Karpas-422 (cell line): ENCODE results near the gene CPT2. TPM values are rescaled to one million over a fixed set of nuclear protein-coding genes. Genes with fewer than 3 reads are reported as not detected.
A peak's percentile ranks its signal among the peaks of the same experiment; 100 is the strongest.

Experiments
- DNase-seq: peaks from one replicate; pipeline ENCODE4 v3.0.0-alpha.2; 2015
- H2AFZ ChIP-seq: fragments of 200-600 bp; sonication (generic); 2 replicates; pipeline ENCODE4 v1.6.1; 2014; ENCODE audit warnings: antibody characterized with exemption, low read length, mixed read lengths
- H3K27ac ChIP-seq: fragments of 200-600 bp; sonication (generic); 2 replicates; pipeline ENCODE4 v1.5.1; 2014; ENCODE audit warnings: mild to moderate bottlenecking, low read length, moderate library complexity
- H3K27me3 ChIP-seq: fragments of 200-600 bp; sonication (generic); 2 replicates; pipeline ENCODE4 v1.6.1; 2014; ENCODE audit warnings: low read length, mixed read lengths
- H3K36me3 ChIP-seq: fragments of 200-600 bp; sonication (generic); 2 replicates; pipeline ENCODE4 v1.6.1; 2014; ENCODE audit warnings: low read length, mixed read lengths; ENCODE audit not compliant: insufficient read depth
- H3K4me1 ChIP-seq: fragments of 200-600 bp; sonication (generic); 2 replicates; pipeline ENCODE4 v1.6.1; 2014; ENCODE audit warnings: mild to moderate bottlenecking, low read length, mixed read lengths
- H3K4me2 ChIP-seq: fragments of 200-600 bp; sonication (generic); 2 replicates; pipeline ENCODE4 v1.6.1; 2014; ENCODE audit warnings: low read length, low read depth, mild to moderate bottlenecking; ENCODE audit not compliant: poor library complexity, severe bottlenecking
- H3K4me3 ChIP-seq: fragments of 200-600 bp; sonication (generic); 2 replicates; pipeline ENCODE4 v1.5.1; 2014; ENCODE audit warnings: mild to moderate bottlenecking, antibody characterized with exemption, low read length, mixed read lengths
- H3K79me2 ChIP-seq: fragments of 200-600 bp; sonication (generic); 2 replicates; pipeline ENCODE4 v1.6.1; 2014; ENCODE audit warnings: mild to moderate bottlenecking, low read length, mixed read lengths
- H3K9ac ChIP-seq: fragments of 200-600 bp; sonication (generic); 2 replicates; pipeline ENCODE4 v1.6.0; 2014; ENCODE audit warnings: low read length
- H3K9me2 ChIP-seq: fragments of 200-600 bp; sonication (generic), shearing (Covaris generic); replicated peaks from 2 replicates; pipeline ENCODE4 v1.6.0; 2014; ENCODE audit warnings: mild to moderate bottlenecking, low read length, moderate library complexity; ENCODE audit not compliant: insufficient read depth
- H3K9me3 ChIP-seq: fragments of 300-700, 200-600 bp; sonication (generic); 2 replicates; pipeline ENCODE4 v1.6.1; 2014; ENCODE audit warnings: low read length, mixed read lengths
- H4K20me1 ChIP-seq: fragments of 200-600 bp; sonication (generic); 2 replicates; pipeline ENCODE4 v1.6.1; 2014; ENCODE audit warnings: mild to moderate bottlenecking, antibody characterized with exemption, low read length, low read depth; ENCODE audit not compliant: insufficient read depth
- total RNA-seq: library from RNA; depleted of rRNA; stranded (reverse); fragments of >200 nt; shearing (Covaris generic); gene quantifications from 2 replicates; pipeline ENCODE4 v1.2.3, GENCODE V29; 2014; ENCODE audit warnings: low replicate concordance; rRNA removed

CPT2 gene
- total RNA-seq, result 32.3 and 37.3 TPM in 2 replicates

GRCh38 chr1:53196485-53197290, at the start of gene CPT2:
Gene CPT2 (plus strand): TSS chr1:53196824. CDS start chr1:53196944, 120 bp downstream.
- Histone ChIP-seq H3K36me3 (peaks cover 11% of the 10 kb centered on the region; the same call in 1 of the 2 replicates), H2AFZ (peak within 1 kb of the TSS; percentile 78; the same call in 1 of the 2 replicates), H4K20me1 (no peaks in the 10 kb centered on the region; the same call in 1 of the 2 replicates), H3K27ac (peak within 1 kb of the TSS; percentile 67), H3K4me1 (peaks cover 29% of the 10 kb centered on the region), H3K4me2 (peak within 1 kb of the TSS; percentile 97), H3K27me3 (no peaks in the 10 kb centered on the region), H3K9me3 (no peaks in the 10 kb centered on the region), H3K79me2 (peaks cover 34% of the 10 kb centered on the region), H3K9ac (peak within 1 kb of the TSS; percentile 98), H3K9me2 (no peaks in the 10 kb centered on the region), H3K4me3 (peak within 1 kb of the TSS; percentile 95)
- DNase-seq, result peak; percentile 97

GRCh38 chr1:53147174-53147573, 49.5 kb upstream of the CPT2 start:
- Histone ChIP-seq H3K9me3 (no peaks in the 10 kb centered on the region), H3K79me2 (no peaks in the 10 kb centered on the region), H3K9ac (no peak overlapping the region), H3K4me2 (no peak overlapping the region), H3K27ac (no peak overlapping the region), H3K9me2 (no peaks in the 10 kb centered on the region), H3K36me3 (no peaks in the 10 kb centered on the region), H3K4me3 (no peak overlapping the region), H3K27me3 (no peaks in the 10 kb centered on the region), H4K20me1 (no peaks in the 10 kb centered on the region), H2AFZ (no peak overlapping the region), H3K4me1 (peaks cover 4% of the 10 kb centered on the region; the same call in 1 of the 2 replicates)
- no peak for DNase-seq

DNA sequence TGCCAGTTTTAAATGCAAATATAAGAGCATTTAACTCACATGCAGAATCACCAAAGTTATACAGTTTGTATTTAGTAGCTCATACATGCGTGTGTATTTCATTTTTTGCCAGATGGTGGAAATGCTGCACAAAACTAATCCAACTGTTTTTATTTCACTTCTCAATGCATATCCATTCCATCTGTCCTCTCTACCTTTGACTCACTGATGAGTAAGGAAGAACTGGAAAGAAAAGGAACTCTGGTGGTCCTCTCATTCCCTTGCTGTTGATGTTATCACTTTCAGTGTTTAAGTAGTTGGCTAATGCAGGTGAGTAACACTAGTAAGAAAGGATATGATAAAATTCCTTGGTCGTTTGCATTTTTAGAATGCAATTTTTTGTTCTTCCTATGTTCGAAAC, 48.5 kb upstream of the CPT2 start:
- no peaks in the 10 kb centered on the region for H3K27me3 ChIP-seq
- DNase-seq, result no peak
- peaks cover 4% of the 10 kb centered on the region; the same call in 1 of the 2 replicates for H3K4me1 ChIP-seq
- H3K4me3 ChIP-seq, result no peak overlapping the region
- no peaks in the 10 kb centered on the region for H3K36me3 ChIP-seq
- no peak overlapping the region for H3K9ac ChIP-seq
- no peaks in the 10 kb centered on the region for H4K20me1 ChIP-seq
- no peak overlapping the region for H3K27ac ChIP-seq
- H2AFZ ChIP-seq, result no peak overlapping the region
- H3K79me2 ChIP-seq, result no peaks in the 10 kb centered on the region
- no peak overlapping the region for H3K4me2 ChIP-seq
- H3K9me2 ChIP-seq, result no peaks in the 10 kb centered on the region
- H3K9me3 ChIP-seq, result no peaks in the 10 kb centered on the region

DNA sequence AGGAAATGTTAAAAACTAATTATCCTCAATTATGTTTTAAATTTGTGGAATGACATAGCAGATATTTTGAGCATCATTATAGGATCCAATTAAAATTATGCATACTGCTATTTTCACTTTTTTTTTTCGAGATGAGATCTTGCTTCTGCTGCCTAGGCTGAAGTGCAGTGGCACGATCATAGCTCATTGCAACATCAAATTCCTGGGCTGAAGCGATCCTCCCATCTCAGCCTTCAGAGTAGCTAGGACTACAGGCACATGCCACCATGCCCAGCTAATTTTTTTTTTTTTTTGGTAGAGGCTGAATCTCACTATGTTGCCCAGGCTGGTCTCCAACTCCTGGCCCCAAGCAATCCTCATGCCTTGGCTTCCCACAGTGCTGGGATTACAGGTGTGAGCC, 42.9 kb upstream of the CPT2 start:
- Histone ChIP-seq H3K4me1 (no peaks in the 10 kb centered on the region), H3K9ac (no peak overlapping the region), H3K36me3 (no peaks in the 10 kb centered on the region), H3K9me3 (no peaks in the 10 kb centered on the region), H2AFZ (no peak overlapping the region), H3K9me2 (no peaks in the 10 kb centered on the region), H3K4me3 (no peak overlapping the region), H3K27me3 (no peaks in the 10 kb centered on the region), H3K27ac (no peak overlapping the region), H3K79me2 (no peaks in the 10 kb centered on the region), H3K4me2 (no peak overlapping the region), H4K20me1 (no peaks in the 10 kb centered on the region)
- DNase-seq, result no peak

GRCh38 chr1:53154859-53155438, 41.7 kb upstream of the CPT2 start:
- Histone ChIP-seq H3K4me1 (no peaks in the 10 kb centered on the region), H3K79me2 (no peaks in the 10 kb centered on the region), H2AFZ (no peak overlapping the region; the same call in 1 of the 2 replicates), H3K36me3 (no peaks in the 10 kb centered on the region), H3K9ac (no peak overlapping the region), H3K27ac (no peak overlapping the region), H4K20me1 (no peaks in the 10 kb centered on the region), H3K27me3 (no peaks in the 10 kb centered on the region), H3K4me2 (no peak overlapping the region), H3K9me3 (no peaks in the 10 kb centered on the region), H3K4me3 (no peak overlapping the region), H3K9me2 (no peaks in the 10 kb centered on the region)
- no peak for DNase-seq

GRCh38 chr1:53155534-53155933, 41.1 kb upstream of the CPT2 start:
- Histone ChIP-seq H3K4me1 (no peaks in the 10 kb centered on the region), H3K36me3 (no peaks in the 10 kb centered on the region), H2AFZ (no peak overlapping the region), H3K9me2 (no peaks in the 10 kb centered on the region), H3K79me2 (no peaks in the 10 kb centered on the region), H4K20me1 (no peaks in the 10 kb centered on the region), H3K27ac (no peak overlapping the region), H3K9ac (no peak overlapping the region), H3K4me2 (no peak overlapping the region), H3K4me3 (no peak overlapping the region), H3K9me3 (no peaks in the 10 kb centered on the region), H3K27me3 (no peaks in the 10 kb centered on the region)
- no peak for DNase-seq

DNA sequence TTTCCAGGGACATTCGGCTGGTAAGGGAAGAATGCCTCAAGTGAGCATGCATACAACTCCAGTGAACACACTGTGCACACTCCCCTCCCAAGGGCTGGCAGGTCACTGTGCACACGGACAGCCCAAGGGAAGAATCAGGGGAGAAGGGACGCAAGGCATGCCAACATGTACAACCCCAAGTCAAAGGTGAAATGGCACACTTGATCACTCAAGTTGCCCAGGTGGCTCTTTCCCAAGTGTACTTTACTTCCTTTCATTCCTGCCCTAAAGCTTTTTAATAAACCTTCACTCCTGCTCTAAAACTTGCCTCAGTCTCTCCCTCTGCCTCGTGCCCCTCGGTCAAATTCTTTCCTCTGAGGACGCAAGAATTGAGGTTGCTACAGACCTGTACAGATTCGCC, 40.7 kb upstream of the CPT2 start:
- Histone ChIP-seq H3K9ac (no peak overlapping the region), H4K20me1 (no peaks in the 10 kb centered on the region), H3K4me1 (no peaks in the 10 kb centered on the region), H2AFZ (no peak overlapping the region), H3K9me2 (no peaks in the 10 kb centered on the region), H3K36me3 (no peaks in the 10 kb centered on the region), H3K27ac (no peak overlapping the region), H3K4me3 (no peak overlapping the region), H3K4me2 (no peak overlapping the region), H3K79me2 (no peaks in the 10 kb centered on the region), H3K9me3 (no peaks in the 10 kb centered on the region), H3K27me3 (no peaks in the 10 kb centered on the region)
- DNase-seq, result no peak

DNA sequence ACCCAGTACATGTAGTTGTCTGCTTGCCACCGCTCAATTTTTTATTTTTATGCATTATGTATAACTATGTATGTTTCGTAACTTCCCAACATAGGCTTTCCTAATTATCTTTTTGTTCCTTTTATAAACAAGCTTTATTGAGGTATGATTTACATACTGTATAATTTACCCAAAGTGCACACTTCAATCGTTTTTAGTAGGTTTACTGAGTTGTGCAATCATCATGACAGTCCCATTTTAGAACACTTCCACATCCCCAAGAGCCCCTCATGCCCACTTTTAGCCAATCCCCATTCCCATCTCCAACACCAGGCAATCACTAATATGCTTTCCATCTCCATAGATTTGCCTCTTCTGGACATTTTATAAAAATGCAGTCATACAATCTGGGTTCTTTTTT, 39.8 kb upstream of the CPT2 start:
- no peaks in the 10 kb centered on the region for H3K27me3 ChIP-seq
- H3K79me2 ChIP-seq, result no peaks in the 10 kb centered on the region
- H4K20me1 ChIP-seq, result no peaks in the 10 kb centered on the region
- H2AFZ ChIP-seq, result no peak overlapping the region
- no peak overlapping the region for H3K4me3 ChIP-seq
- H3K4me2 ChIP-seq, result no peak overlapping the region
- H3K27ac ChIP-seq, result no peak overlapping the region
- no peaks in the 10 kb centered on the region for H3K4me1 ChIP-seq
- DNase-seq, result no peak
- no peaks in the 10 kb centered on the region for H3K9me3 ChIP-seq
- no peaks in the 10 kb centered on the region for H3K9me2 ChIP-seq
- no peaks in the 10 kb centered on the region for H3K36me3 ChIP-seq
- H3K9ac ChIP-seq, result no peak overlapping the region
